ENCODE data around the gene IFI30.

Gene IFI30

DNA sequence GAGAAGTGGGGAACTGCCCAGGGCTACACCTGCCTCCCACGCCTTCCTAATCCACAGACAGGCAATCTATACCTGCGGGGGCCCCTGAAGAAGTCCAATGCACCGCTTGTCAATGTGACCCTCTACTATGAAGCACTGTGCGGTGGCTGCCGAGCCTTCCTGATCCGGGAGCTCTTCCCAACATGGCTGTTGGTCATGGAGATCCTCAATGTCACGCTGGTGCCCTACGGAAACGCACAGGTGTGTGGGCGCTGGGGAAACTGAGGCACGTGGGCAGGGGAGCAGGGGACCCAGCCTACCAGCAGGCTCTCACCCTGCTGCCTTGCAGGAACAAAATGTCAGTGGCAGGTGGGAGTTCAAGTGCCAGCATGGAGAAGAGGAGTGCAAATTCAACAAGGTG lies 1.4 kb downstream of the IFI30 start:
- TF ChIP-seq SUZ12 (IDR thresholded peaks at IDR 0.05; ENCODE audit: extremely low read depth, insufficient read depth, insufficient read length) (no peak), YY1 (IDR thresholded peaks at IDR 0.05; ENCODE audit: insufficient read depth, insufficient read length) (no peak), ZNF274 (IDR thresholded peaks at IDR 0.05; ENCODE audit: low read depth, low read length) (no peak)
- peak overlapping the region; percentile 90 for H3K9ac ChIP-seq (ENCODE audit: insufficient read length, low read depth)

DNA sequence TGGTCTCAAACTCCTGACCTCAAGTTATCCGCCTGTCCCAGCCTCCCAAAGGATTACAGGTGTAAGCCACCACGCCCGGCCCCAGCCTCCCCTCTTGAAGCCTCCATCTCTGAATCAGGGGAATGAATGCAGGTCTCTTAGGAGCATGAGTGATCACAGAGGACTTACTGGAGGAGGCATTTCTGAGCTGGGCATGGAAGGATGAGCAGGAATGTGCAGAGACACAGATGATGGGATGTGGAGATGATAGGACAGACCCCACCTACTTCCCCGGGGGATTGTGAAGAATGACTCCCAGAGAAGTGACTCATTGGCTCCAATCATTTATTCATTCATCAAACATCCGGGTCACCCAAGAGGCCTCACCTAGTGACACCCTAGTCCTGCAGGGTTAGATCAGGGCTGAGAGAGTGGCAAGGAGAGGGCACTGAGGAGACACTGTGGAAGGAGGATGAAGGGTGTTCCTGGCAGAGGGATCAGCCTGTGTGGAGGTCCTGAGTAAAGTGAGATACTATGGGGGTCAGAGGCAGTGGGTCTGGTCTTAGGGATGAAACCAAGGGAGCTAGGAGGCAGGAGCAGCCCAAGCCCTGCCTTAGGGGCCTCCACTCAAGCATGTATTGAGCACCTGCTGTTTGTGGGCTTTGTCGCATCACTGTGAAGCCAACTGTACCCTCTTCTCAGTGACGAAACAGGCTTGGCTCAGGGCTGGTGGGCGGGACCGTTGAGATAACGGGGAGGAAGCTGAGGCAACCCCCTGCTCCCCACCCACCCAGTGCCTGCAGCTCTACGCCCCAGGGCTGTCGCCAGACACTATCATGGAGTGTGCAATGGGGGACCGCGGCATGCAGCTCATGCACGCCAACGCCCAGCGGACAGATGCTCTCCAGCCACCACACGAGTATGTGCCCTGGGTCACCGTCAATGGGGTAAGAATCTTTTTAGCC lies 3.0 kb downstream of the IFI30 start:
- Histone ChIP-seq H3K27me3 (ENCODE audit: insufficient read depth, insufficient read length) (no peaks in the 10 kb centered on the region), H3K4me1 (ENCODE audit: insufficient read depth, insufficient read length) (peaks cover 13% of the 10 kb centered on the region), H3K36me3 (ENCODE audit: insufficient read depth, insufficient read length, low read length) (peaks cover 25% of the 10 kb centered on the region), H3K9me3 (ENCODE audit: insufficient read depth, low read length) (no peaks in the 10 kb centered on the region), H3K9ac (ENCODE audit: insufficient read length, low read depth) (no peak overlapping the region), H3K4me3 (ENCODE audit: insufficient read length, low read depth) (no peak overlapping the region)
- no peak for TF ChIP-seq ZNF274 (IDR thresholded peaks at IDR 0.05; ENCODE audit: low read depth, low read length)
- TF ChIP-seq SUZ12 (IDR thresholded peaks at IDR 0.05; ENCODE audit: extremely low read depth, insufficient read depth, insufficient read length) = no peak
- TF ChIP-seq YY1 (IDR thresholded peaks at IDR 0.05; ENCODE audit: insufficient read depth, insufficient read length) = no peak
- DNase-seq (ENCODE audit: low read depth, low spot score) = no peak

More for the DNA sequence above, 1.4 kb downstream of the IFI30 start:
- H3K4me3 ChIP-seq (ENCODE audit: insufficient read length, low read depth) = peak overlapping the region; percentile 87
- H3K27me3 ChIP-seq (ENCODE audit: insufficient read depth, insufficient read length) = no peaks in the 10 kb centered on the region
- H3K9me3 ChIP-seq (ENCODE audit: insufficient read depth, low read length) = no peaks in the 10 kb centered on the region
- H3K36me3 ChIP-seq (ENCODE audit: insufficient read depth, insufficient read length, low read length) = peaks cover 35% of the 10 kb centered on the region
- DNase-seq (ENCODE audit: low read depth, low spot score) = no peak
- H3K4me1 ChIP-seq (ENCODE audit: insufficient read depth, insufficient read length) = peaks cover 13% of the 10 kb centered on the region

DNA sequence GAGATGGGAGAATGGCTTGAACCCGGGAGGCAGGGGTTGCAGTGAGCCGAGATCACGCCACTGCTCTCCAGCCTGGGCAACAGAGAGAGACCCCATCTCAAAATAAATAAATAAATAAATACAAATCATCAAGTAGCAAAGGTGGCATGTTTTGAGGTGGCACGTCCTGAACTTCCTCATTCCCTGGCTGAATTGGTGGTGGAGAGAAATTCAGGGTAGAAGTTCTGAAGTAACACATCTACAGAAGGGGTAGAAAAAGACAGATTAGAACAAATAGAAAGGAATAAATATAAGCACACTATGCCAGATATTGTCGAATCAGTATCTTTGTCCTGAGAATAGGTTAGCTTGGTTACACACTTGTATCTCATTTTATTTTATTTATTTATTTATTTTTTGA lies 6.3 kb downstream of the IFI30 start:
- H3K9ac ChIP-seq (ENCODE audit: insufficient read length, low read depth) = no peak overlapping the region
- TF ChIP-seq SUZ12 (IDR thresholded peaks at IDR 0.05; ENCODE audit: extremely low read depth, insufficient read depth, insufficient read length) (no peak), ZNF274 (IDR thresholded peaks at IDR 0.05; ENCODE audit: low read depth, low read length) (no peak), YY1 (IDR thresholded peaks at IDR 0.05; ENCODE audit: insufficient read depth, insufficient read length) (no peak)
- no peak for DNase-seq (ENCODE audit: low read depth, low spot score)
- no peaks in the 10 kb centered on the region for H3K27me3 ChIP-seq (ENCODE audit: insufficient read depth, insufficient read length)
- H3K4me1 ChIP-seq (ENCODE audit: insufficient read depth, insufficient read length) = peaks cover 3% of the 10 kb centered on the region
- peaks cover 17% of the 10 kb centered on the region for H3K36me3 ChIP-seq (ENCODE audit: insufficient read depth, insufficient read length, low read length)
- H3K4me3 ChIP-seq (ENCODE audit: insufficient read length, low read depth) = no peak overlapping the region
- no peaks in the 10 kb centered on the region for H3K9me3 ChIP-seq (ENCODE audit: insufficient read depth, low read length)

DNA sequence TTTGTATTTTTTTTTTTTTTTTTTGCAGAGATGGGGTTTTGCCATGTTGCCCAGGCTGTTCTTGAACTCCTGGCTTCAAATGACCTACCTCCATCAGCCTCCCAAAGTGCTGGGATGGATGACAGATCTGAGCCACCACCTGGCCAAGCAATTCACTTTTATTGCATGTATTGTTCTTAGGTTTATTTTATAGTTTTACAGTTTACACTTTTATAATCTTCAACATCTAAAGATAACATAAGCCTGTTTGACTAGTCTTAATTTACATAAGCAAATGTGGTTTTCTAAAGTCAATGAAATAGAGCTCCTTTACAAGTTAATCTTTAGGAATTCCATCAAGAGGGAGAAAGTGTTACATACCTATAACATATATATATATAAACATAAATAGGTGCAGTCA lies 9.9 kb downstream of the IFI30 start:
- no peaks in the 10 kb centered on the region for H3K4me1 ChIP-seq (ENCODE audit: insufficient read depth, insufficient read length)
- TF ChIP-seq ZNF274 (IDR thresholded peaks at IDR 0.05; ENCODE audit: low read depth, low read length) (no peak), SUZ12 (IDR thresholded peaks at IDR 0.05; ENCODE audit: extremely low read depth, insufficient read depth, insufficient read length) (no peak), YY1 (IDR thresholded peaks at IDR 0.05; ENCODE audit: insufficient read depth, insufficient read length) (no peak)

DNA sequence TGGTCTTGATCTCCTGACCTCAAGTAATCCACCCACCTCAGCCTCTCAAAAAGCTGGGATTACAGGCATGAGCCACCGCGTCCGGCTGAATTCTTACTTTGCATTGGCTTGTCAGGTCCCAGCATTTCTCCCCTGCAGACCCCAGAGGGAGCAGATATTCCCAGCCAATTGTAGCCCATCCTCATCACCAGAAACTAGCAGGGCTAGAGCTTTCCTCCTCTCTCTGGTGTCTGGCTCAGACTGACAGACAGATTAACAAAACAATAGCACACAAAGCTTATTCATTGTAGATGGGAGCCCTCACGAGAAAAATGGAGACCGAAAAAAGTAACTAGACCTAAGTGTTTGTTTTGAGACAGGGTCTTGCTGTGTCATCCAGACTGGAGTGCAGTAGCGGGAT lies 11.9 kb downstream of the IFI30 start:
- H3K27me3 ChIP-seq (ENCODE audit: insufficient read depth, insufficient read length) = no peaks in the 10 kb centered on the region
- TF ChIP-seq ZNF274 (IDR thresholded peaks at IDR 0.05; ENCODE audit: low read depth, low read length) = no peak
- no peak for TF ChIP-seq SUZ12 (IDR thresholded peaks at IDR 0.05; ENCODE audit: extremely low read depth, insufficient read depth, insufficient read length)
- TF ChIP-seq YY1 (IDR thresholded peaks at IDR 0.05; ENCODE audit: insufficient read depth, insufficient read length) = no peak
- H3K4me1 ChIP-seq (ENCODE audit: insufficient read depth, insufficient read length) = no peaks in the 10 kb centered on the region
- DNase-seq (ENCODE audit: low read depth, low spot score) = peak; percentile 75
- no peaks in the 10 kb centered on the region for H3K36me3 ChIP-seq (ENCODE audit: insufficient read depth, insufficient read length, low read length)
- H3K9ac ChIP-seq (ENCODE audit: insufficient read length, low read depth) = peak overlapping the region; percentile 6
- no peaks in the 10 kb centered on the region for H3K9me3 ChIP-seq (ENCODE audit: insufficient read depth, low read length)
- no peak overlapping the region for H3K4me3 ChIP-seq (ENCODE audit: insufficient read length, low read depth)

More for the DNA sequence above, 9.9 kb downstream of the IFI30 start:
- Histone ChIP-seq H3K27me3 (ENCODE audit: insufficient read depth, insufficient read length) (no peaks in the 10 kb centered on the region), H3K9ac (ENCODE audit: insufficient read length, low read depth) (no peak overlapping the region), H3K36me3 (ENCODE audit: insufficient read depth, insufficient read length, low read length) (no peaks in the 10 kb centered on the region), H3K4me3 (ENCODE audit: insufficient read length, low read depth) (no peak overlapping the region), H3K9me3 (ENCODE audit: insufficient read depth, low read length) (no peaks in the 10 kb centered on the region)
- DNase-seq (ENCODE audit: low read depth, low spot score) = no peak

DNA sequence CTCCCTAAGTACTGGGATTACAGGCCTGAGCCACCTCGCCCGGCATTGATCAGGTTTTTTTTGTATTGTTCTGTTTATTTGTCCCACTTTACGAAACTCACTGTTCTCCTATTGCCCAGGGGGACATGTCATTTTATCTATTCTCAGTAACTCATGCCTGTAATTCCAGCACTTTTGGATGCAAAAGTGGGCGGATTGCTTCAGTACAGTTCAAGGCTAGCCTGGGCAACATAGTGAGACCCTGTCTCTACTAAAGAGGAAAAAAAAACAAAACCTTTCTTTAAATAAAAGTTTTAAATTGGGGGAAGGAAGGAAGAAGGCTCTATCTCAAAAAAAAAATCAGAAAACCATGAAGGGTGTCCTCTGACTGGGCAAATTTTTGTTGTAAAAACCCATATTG lies 16.7 kb downstream of the IFI30 start:
- Histone ChIP-seq H3K4me3 (ENCODE audit: insufficient read length, low read depth) (no peak overlapping the region), H3K9me3 (ENCODE audit: insufficient read depth, low read length) (no peaks in the 10 kb centered on the region), H3K27me3 (ENCODE audit: insufficient read depth, insufficient read length) (no peaks in the 10 kb centered on the region), H3K36me3 (ENCODE audit: insufficient read depth, insufficient read length, low read length) (peaks cover 5% of the 10 kb centered on the region), H3K9ac (ENCODE audit: insufficient read length, low read depth) (no peak overlapping the region), H3K4me1 (ENCODE audit: insufficient read depth, insufficient read length) (peaks cover 7% of the 10 kb centered on the region)
- TF ChIP-seq YY1 (IDR thresholded peaks at IDR 0.05; ENCODE audit: insufficient read depth, insufficient read length) (no peak), SUZ12 (IDR thresholded peaks at IDR 0.05; ENCODE audit: extremely low read depth, insufficient read depth, insufficient read length) (no peak), ZNF274 (IDR thresholded peaks at IDR 0.05; ENCODE audit: low read depth, low read length) (no peak)
- DNase-seq (ENCODE audit: low read depth, low spot score) = no peak

DNA sequence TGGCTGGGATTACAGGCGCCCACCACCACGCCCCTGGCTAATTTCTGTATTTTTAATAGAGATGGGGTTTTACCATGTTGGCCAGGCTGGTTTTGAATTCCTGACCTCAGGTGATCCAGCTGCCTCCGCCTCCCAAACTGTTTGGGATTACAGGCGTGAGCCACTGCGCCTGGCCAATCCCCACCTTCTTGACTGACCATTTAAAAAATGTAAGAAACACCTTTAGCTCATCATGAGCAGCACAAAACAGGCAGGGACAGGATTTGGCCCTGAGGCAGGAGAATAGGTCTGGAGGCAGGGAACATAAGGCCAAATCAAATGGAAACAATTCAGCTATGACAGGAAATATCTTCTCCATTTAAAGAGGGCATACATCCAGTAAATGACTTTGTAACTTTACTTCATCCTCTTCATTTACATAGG lies 18.0 kb downstream of the IFI30 start:
- Histone ChIP-seq H3K4me3 (ENCODE audit: insufficient read length, low read depth) (no peak overlapping the region), H3K36me3 (ENCODE audit: insufficient read depth, insufficient read length, low read length) (peaks cover 14% of the 10 kb centered on the region), H3K9me3 (ENCODE audit: insufficient read depth, low read length) (no peaks in the 10 kb centered on the region), H3K4me1 (ENCODE audit: insufficient read depth, insufficient read length) (peaks cover 7% of the 10 kb centered on the region), H3K27me3 (ENCODE audit: insufficient read depth, insufficient read length) (no peaks in the 10 kb centered on the region), H3K9ac (ENCODE audit: insufficient read length, low read depth) (peak overlapping the region; percentile 13)
- no peak for TF ChIP-seq SUZ12 (IDR thresholded peaks at IDR 0.05; ENCODE audit: extremely low read depth, insufficient read depth, insufficient read length)
- no peak for TF ChIP-seq YY1 (IDR thresholded peaks at IDR 0.05; ENCODE audit: insufficient read depth, insufficient read length)
- no peak for TF ChIP-seq ZNF274 (IDR thresholded peaks at IDR 0.05; ENCODE audit: low read depth, low read length)
- no peak for DNase-seq (ENCODE audit: low read depth, low spot score)

All from NT2/D1 (cell line).